LoVo (cell line): Measurements from ENCODE around the gene MXD3.
"Not testable (repeated sequence)": the region's sequence is repeated elsewhere in the genome, so short reads cannot be mapped to it uniquely, and the experiment has no call there.

ENCODE experiments used
- DNase-seq: peaks from one replicate; pipeline ENCODE4 v3.0.0-alpha.2; 2016; ENCODE audit warnings: low spot score

The MXD3 gene

GRCh38 chr5:177343000-177343399 lies 31.3 kb upstream of the MXD3 start:
- DNase-seq: not testable (repeated sequence)

GRCh38 chr5:177339107-177339638 lies 27.5 kb upstream of the MXD3 start:
- no peak for DNase-seq

GRCh38 chr5:177338251-177339106 lies 26.8 kb upstream of the MXD3 start:
- DNase-seq: no peak

- no peak for DNase-seq
Measured at GRCh38 chr5:177336603-177337494, 25.2 kb upstream of the MXD3 start.

DNA sequence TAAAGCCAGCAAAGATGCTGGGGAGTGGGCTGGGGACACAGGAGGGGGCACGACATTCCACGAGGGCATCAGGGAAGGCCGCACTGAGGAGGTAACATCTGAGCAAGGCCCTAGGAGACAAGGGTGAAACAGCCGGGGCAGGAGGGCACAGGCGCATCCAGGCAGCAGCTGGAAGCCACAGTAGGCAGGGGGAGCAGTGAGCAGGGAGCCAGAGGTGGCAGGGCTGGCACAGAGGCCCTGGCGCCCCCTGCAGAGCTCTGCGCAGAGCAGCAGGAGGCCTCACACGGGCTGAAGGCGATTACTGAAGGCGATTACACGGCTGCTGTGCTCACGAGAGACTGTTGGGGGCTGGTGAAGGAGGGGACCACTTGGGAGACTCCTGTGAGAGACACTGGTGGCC lies 24.4 kb upstream of the MXD3 start:
- DNase-seq: no peak

DNA sequence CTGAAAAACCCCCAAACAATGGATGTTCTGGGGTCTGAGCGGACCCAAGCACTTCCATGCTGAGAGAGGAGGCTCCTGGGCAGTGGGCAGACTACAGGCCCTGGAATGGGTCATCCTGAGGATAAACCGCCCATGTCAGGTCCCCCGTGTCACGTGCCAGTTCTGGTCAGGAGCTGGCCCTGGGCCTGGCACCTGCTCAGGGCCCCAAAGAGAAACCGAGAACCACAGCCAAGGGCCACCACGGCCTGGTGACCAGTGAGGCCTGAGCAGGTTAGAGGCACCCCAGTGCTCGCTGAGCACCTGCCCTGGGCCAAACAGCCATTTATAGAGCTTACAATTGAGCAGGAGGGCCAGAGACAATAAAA lies 24.0 kb upstream of the MXD3 start:
- no peak for DNase-seq

DNA sequence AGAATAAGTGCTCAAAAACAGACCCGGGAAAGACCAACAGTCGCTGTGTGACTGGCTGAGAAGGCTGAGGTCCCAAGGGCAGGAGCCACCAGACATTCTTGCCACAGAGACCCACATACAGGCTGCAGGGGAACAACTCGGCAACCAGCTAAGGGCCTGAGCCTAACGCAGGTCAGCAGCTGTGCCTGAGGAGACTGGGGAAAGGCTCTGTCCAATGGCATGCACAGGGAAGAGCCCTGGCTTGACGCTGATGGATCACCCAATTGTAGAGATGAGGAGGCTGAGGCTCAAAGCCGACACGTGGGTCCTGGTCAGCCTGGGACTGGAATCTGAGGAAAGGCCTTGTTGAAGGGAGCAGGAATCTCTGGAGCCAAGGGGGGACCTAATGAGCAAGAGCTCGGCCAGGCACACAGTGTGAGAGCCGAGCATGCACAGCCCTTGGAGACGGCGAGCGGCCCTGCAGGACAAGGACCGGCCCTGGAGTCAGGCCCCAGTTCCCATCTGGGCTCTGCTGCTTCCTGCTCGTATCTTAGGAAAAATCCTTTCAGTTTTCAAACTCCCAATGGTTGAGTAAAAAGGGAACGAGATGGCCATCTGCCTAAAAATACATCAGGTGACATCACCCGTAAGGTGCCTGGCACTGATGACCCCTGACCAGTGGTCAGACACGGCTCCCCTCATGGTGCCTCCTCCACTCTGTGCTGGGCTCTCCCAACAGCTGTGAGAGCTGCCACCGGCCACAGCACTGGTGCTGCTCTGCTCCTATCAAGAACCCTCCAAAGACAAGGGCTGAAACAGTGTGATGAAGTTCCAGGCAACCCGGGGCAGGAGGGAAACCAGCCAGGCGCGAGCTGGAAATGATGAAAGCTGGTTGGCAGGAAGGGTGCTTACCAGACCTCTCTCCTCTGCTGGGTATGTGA lies 23.3 kb upstream of the MXD3 start:
- no peak for DNase-seq

DNA sequence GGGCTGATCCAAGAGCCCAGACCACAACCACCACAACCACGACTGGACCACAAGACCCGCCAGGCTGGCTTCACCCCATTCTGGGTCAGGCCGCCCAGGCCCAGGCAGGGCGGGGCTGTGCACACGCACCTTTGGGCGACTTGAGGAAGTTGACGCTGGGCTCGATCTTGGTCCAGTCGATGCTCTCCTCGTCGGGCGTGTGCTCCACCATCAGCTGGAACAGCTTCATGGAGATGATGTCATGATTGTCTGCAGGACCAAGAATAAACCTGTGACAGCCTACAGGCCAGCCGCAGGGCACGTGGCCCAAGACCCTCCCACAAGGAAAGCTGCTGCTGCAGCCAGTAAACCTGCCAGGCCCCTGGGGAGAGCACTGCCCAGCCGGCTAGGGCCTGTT lies 22.5 kb upstream of the MXD3 start:
- DNase-seq: no peak

- DNase-seq: no peak
Measured at GRCh38 chr5:177333420-177334154, 21.9 kb upstream of the MXD3 start.

GRCh38 chr5:177332896-177333260 lies 21.2 kb upstream of the MXD3 start:
- DNase-seq: no peak

DNA sequence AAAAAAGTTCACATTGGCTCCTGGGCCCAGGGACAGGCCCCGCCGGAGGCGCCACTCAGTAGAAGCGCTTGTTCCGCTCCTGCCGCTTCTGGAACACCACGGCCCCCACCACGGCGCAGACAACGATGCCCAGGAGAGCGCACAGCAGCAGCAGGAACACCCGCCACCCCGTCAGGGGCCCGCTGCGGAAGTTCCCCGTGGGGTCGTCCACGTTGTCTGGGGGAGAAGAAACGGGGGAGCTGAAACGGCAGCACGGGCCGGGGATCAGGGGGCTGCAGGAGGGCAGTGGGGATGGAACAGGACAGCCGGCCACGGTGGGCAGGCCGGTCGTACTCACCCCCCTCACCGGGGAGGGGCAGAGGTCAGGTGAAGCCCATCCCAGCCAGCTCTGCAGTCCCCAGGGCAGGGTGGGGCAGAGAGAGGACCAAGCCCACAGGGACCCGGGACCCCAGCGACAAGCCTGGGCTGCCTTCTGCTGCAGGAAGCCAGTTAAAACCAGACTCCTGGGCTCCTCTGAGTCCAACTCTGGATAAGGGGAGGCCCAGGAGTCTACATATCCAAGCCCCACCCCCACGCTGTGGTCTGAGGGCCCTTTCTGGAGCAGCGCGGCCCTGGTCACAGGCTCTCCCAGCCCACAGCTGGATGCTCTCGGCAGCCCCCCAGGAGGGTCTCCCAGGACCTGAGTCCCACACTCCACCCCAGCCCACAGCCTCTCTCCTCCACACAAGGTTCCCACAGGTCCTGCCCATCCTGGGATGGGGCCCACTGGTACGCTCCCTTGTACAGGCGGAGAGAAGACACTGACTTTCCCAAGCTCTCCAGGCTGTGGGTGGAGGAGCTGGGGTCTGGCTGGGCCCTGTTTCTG lies 20.6 kb upstream of the MXD3 start:
- DNase-seq: no peak

DNA sequence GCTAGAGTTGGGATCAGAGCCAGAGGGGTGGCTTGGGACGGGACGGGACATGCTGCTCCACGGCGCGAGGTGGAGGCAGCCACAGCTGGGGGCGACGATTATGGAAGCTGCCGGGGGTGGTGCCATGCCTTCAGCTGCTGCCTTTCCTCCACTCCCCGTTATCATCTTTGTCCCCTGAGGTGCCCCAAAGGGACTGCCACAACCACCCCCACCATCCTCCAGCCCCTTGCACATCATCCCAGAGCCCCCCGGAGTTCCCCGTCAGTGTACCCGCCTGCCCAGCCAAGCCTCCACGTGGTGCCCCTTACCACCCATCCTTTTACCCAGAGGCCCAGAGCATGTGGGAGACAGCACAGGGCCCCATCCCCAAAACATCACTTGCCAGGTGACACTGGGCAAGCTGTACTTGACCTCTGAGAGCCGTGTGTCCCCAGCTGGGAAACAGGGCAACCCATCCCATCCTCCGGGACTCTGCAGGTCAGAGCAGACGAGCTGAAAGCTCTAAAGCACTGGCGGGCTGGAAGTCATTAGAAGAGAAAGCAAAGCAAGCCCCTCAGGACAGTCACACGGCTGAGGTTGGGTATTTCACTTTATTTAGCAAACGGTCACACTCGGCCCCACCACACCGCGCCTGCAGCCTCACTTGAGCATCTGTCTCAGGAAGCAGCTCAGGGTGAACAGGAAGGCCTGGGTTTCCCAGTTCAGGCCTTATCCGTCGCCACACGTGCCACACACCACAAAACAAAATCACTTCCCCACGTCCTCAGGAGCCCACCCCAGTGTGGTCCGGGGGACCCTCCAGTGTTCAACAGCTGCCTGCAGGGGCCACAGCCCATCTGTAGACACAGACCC lies 19.5 kb upstream of the MXD3 start:
- DNase-seq: no peak

GRCh38 chr5:177329883-177330282 lies 18.2 kb upstream of the MXD3 start:
- DNase-seq: no peak

DNA sequence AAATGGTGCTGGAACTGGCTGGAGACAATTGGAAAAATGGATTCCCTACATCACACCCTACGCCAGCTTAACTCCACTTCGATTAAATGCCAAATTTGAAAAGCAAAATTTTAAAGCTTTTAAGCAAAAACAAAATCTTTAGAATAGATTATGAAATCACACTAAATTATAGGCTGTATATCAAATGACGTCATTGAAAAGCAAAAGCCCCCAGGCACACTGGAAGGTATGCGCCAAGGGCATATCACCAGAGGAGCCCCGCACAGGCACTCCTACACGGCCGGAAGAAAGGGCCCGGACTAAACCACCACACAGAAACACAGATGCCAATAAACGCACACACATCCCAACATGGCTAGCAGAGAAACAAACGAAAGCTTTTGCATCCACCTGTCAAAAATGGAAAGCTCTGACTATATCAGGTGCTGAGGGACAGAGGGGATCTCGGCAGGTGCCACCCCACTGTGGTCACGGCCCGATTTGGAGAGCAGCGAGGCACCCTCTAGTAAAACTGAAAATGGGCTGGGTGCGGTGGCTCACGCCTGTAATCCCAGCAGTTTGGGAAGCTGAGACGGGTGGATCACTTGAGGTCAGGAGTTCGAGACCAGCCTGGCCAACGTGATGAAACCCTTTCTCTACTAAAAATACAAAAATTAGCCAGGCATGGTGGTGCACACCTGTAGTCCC lies 17.0 kb upstream of the MXD3 start:
- DNase-seq: no peak

GRCh38 chr5:177327539-177328522 lies 16.1 kb upstream of the MXD3 start:
- DNase-seq: no peak

- DNase-seq: peak; percentile 32
Measured at GRCh38 chr5:177325868-177326381, 14.2 kb upstream of the MXD3 start.

- no peak for DNase-seq
Measured at GRCh38 chr5:177320879-177321278, 9.2 kb upstream of the MXD3 start.
